ENCODE results near the gene CNNM3. TPM values are rescaled to one million over a fixed set of nuclear protein-coding genes. Genes with fewer than 3 reads are reported as not detected.
"Not testable (repeated sequence)": the region's sequence is repeated elsewhere in the genome, so short reads cannot be mapped to it uniquely, and the experiment has no call there.

Gene CNNM3
- total RNA-seq, 2 donors from 2014 or later = 9.6 to 10.3 TPM

DNA sequence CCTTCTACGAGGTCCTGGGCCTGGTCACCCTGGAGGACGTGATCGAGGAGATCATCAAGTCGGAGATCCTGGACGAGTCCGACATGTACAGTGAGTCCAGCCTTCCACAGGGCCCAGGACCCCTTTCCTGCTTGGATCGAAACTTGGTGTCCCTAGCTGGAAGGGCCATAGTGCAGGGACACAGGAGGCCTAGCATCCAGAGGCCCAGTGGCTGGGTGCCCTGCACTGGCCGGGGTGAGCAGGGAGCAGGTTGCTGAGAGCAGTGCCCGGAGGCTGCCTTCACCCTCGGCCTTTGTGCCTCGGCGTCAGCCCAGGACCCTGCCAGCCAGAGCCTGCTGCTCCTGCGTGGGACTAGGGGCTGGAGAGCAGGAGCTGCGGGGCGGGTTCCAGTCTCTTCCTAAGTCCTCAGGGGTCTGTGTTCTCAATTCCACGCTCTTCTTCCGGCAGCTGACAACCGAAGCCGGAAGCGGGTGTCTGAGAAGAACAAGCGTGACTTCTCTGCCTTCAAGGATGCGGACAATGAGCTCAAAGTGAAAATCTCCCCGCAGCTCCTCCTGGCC lies 18.9 kb upstream of the CNNM3 start:
- intact Hi-C loops (cut with DNase I) = no loop called here
- DNase-seq (no peak), ATAC-seq (no peak)

DNA sequence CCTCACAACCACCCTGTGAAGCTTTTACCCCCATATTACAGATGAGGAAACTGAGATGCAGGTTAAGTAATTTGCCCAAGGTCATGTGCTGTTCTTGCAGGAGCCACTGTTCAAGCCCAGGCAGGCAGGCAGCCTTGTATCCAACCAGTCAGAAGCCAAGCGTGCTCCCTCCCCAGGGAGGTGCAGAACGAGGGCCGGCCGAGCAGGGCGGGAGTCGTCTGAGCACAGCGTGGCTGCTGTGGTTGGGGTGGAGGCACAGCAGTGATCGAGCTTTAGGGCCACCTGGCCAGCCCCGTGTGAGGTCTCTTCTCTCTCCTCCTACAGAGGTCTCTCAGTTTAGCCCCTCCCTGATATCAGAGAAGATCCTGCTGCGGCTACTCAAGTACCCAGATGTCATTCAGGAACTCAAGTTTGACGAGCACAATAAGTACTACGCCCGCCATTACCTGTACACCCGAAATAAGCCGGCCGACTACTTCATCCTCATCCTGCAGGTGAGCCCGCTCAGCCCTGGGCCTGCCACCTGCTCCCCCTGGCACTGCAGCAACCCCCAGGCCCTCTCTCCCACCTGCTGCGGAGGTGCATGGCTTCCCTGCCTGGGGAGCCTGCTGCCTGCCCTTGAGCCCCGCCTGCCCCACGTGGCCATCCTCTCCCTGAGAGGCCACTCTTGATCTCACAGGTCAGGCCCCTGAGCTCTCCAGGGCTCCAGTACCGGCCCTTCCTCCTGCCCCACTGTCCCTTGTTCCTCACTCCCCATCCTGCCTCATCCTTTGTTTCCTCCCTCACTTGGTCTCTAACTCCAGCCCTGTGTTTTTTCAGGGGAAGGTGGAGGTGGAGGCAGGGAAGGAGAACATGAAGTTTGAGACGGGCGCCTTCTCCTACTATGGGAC lies 17.1 kb upstream of the CNNM3 start:
- DNase-seq (no peak), ATAC-seq (no peak)
- intact Hi-C loops (cut with DNase I) = no loop called here

DNA sequence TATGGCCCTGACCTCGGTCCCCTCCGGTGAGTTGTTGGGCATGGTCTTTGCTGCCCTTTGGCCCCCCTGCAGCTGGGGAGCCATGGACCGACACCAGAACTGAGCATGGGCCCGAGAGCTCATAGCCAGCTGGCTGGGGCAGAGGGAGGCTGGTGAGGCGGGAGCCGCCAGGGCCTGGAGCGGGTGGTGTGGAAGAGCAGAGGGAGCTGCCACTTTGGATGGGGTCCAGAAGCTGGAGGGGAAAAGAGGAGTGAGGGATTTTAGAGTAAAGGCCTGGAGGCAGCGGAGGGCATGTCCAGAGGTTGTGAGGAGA lies 16.5 kb upstream of the CNNM3 start:
- DNase-seq = no peak
- no peak for ATAC-seq
- intact Hi-C loops (cut with DNase I) = no loop called here

DNA sequence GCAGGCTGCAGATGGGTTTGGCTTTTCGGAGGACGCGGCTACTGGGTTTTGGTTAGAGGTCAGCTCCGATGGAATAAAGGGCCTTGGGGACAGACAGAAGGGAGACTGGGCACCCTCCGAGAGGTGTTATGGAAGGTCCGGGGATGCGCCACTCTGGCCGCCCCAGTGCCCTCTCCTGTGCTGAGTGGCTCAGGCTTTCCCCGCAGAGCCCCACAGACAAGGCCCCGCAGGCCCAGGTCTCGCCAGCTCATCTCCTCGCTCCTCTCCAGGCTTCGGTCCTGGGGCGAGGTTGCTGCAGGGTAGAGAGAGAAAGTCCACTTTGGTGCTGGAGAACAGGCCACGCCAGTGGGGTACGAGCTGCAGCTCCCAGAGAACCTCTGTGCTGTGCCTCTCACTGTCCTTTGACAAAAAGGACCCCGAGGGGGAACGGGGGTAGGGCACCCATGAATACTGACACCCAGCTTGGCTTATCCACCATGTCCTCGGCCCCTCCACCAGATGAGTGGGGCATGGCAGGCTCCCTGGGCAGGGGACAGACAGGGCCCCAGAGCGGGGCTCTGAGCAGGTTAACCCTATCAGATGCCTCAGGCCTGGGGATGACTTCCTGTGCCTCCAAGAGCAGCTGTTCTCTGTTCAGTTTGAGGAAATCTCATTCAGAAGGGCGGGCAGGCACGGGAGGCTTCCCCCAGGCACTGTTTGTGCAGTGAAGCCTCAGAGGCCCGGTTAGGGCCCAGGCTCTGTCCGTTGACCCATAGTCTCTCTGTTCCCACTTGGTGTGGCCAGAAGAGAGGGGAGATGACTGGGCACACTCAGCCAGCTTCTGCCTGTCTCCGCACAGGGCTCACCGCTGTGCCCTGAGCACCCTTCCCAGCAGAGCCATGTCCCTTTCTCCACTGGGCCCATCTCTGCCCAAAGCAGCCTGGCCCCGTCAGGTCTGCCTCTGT lies 15.7 kb upstream of the CNNM3 start:
- no peak for DNase-seq
- peak; percentile 5 to 7 for ATAC-seq
- intact Hi-C loops (cut with DNase I) = loop anchor here in 1 of 2 donors (10.0 kb wide), 1 partner anchor 46 kb away; no protein-coding TSS in a partner anchor

DNA sequence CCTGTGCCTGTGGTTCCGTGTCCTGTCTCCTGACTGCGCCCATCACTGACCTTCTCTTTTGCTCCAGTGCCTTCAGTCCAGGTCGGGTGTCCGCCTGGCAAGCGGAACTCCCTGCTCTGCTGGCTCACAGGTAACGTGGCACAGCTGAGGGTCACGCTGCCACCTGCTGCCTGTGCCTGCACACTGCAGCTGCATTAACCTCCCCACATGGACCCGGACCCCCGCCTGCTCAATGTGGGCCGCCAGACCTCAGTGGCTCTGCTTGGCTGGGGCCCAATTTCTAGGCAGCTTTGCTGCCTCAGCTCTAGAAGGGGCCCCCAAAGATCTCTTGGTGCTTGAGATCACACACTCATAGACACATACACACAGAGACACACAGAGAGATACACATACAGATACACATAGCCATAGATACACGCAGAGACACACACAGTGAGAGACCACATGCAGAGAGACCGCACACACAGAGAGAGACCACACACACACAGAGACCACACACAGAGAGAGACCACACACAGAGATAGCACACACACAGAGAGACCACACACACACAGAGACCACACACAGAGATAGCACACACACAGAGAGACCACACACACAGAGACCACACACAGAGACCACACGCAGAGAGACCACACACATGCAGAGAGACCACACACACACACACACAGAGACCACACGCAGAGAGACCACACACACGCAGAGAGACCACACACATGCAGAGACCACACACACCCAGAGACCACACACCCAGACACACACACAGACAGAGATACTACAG lies 14.9 kb upstream of the CNNM3 start:
- DNase-seq (peak; percentile 77), ATAC-seq (peak; percentile 89 to 90)
- intact Hi-C loops (cut with DNase I) = loop anchor here in 1 of 2 donors (10.0 kb wide), 1 partner anchor 46 kb away; no protein-coding TSS in a partner anchor

DNA sequence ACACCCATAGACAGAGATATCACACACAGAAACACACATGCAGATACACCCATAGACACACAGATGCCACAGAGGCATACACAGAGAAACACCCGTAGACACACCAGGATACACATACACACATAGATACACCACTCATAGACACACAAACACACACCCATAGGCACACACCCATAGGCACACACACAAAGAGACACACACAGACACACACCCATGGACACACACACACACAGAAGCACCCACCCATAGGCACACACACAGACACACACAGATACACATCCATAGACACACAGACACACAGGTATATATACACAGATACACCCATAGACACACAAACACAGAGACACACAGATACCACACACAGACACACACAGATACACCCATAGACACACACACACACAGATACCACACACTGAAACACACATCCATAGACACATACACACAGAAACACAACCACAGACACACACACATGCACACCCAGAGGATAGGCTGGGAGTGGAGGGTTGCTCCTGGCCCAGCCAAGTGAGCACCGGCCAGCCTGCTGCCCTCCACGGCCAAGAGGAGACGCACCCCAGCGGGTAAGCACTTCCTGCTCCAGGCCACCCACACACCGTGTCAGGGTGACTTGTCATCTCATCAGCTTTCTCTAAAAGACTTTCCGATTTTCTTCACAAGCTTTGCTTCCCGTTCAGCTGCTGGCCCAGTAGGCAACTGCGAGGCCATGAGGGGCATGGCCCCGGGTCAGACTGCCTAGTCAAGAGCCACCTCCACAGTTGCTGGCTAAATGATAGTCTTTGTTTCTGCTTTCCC lies 14.1 kb upstream of the CNNM3 start:
- no peak for DNase-seq
- intact Hi-C loops (cut with DNase I) = loop anchor here in 1 of 2 donors (10.0 kb wide), 1 partner anchor 47 kb away; no protein-coding TSS in a partner anchor
- no peak for ATAC-seq

- intact Hi-C loops (cut with DNase I) = loop anchor here in 1 of 2 donors (10.0 kb wide), 1 partner anchor 48 kb away; no protein-coding TSS in a partner anchor
- DNase-seq (no peak), ATAC-seq (no peak)
Observed at GRCh38 chr2:96802721-96803120, 13.3 kb upstream of the CNNM3 start.

GRCh38 chr2:96804986-96805385 lies 11.1 kb upstream of the CNNM3 start:
- intact Hi-C loops (cut with DNase I) = loop anchor here in 1 of 2 donors (10.0 kb wide), 1 partner anchor 50 kb away; no protein-coding TSS in a partner anchor
- ATAC-seq = no peak

GRCh38 chr2:96805946-96806345 lies 10.1 kb upstream of the CNNM3 start:
- ATAC-seq, DNase-seq: not testable (repeated sequence)
- intact Hi-C loops (cut with DNase I) = loop anchor here in 1 of 2 donors (10.0 kb wide), 1 partner anchor 51 kb away; no protein-coding TSS in a partner anchor

More at GRCh38 chr2:96804986-96805385, 11.1 kb upstream of the CNNM3 start:
- DNase-seq = no peak

- DNase-seq = no peak
- peak in 1 of 2 donors; percentile 31 for ATAC-seq
- intact Hi-C loops (cut with DNase I) = loop anchor here in 1 of 2 donors (10.0 kb wide), 1 partner anchor 52 kb away; no protein-coding TSS in a partner anchor
Observed at GRCh38 chr2:96806468-96807126, 9.5 kb upstream of the CNNM3 start.

DNA sequence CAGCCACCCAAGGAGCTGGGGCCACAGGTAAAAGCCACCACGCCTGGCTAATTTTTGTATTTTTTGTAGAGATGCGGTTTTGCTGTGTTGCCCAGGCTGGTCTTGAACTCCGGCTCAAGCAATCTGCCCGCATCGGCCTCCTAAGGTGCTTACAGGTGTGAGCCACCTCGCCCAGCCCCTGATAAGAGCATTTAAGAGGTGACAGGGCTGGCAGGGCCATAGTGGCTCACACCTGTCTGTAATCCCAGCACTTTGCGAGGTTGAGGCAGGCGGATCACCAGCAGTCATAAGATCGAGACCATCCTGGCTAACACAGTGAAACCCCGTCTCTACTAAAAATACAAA lies 9.0 kb upstream of the CNNM3 start:
- no peak for DNase-seq
- intact Hi-C loops (cut with DNase I) = loop anchor here in 1 of 2 donors (10.0 kb wide), 1 partner anchor 52 kb away; no protein-coding TSS in a partner anchor
- no peak for ATAC-seq

DNA sequence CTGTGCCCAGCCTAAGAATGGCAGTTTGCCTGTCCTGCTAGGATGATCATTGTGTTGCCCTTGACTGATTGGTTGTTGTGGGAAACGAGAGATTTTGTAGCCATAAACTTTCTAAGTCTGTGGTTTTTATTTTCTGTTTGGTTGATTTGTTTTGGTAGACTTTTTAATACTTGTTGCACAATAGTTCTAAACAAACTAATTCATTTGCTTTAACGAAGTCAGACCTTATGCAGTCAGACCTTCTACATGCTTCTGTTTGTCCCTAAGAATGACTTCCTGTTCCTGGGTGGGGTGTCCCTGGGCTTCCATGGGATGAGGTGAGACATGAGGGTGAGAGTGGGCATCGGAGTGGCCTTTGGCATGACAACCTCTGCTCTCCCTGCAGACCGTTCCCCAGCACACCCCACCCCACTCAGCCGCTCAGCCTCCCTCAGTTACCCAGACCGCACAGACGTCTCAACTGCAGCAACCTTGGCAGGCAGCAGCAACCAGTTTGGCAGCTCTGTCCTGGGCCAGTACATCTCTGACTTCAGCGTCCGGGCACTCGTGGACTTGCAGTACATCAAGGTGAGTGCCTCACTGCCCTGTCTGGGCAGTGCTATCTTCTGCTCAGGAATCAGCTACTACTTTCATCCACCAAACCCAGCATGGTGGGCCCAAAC lies 7.8 kb upstream of the CNNM3 start:
- no peak for DNase-seq
- ATAC-seq = no peak
- intact Hi-C loops (cut with DNase I) = loop anchor here in 1 of 2 donors (10.0 kb wide), 1 partner anchor 54 kb away; no protein-coding TSS in a partner anchor

GRCh38 chr2:96809216-96809882 lies 6.7 kb upstream of the CNNM3 start:
- ATAC-seq (peak in 1 of 2 donors; percentile 18), DNase-seq (no peak)
- intact Hi-C loops (cut with DNase I) = loop anchor here in 1 of 2 donors (10.0 kb wide), 1 partner anchor 55 kb away; no protein-coding TSS in a partner anchor

GRCh38 chr2:96809951-96810782 lies 5.9 kb upstream of the CNNM3 start:
- DNase-seq = no peak
- ATAC-seq = peak in 1 of 2 donors; percentile 18
- intact Hi-C loops (cut with DNase I) = loop anchor here (10.0 kb wide), 2 partner anchors 55 to 175 kb away; partner anchors contain the start of gene KANSL3 (in 1 of the 2)

DNA sequence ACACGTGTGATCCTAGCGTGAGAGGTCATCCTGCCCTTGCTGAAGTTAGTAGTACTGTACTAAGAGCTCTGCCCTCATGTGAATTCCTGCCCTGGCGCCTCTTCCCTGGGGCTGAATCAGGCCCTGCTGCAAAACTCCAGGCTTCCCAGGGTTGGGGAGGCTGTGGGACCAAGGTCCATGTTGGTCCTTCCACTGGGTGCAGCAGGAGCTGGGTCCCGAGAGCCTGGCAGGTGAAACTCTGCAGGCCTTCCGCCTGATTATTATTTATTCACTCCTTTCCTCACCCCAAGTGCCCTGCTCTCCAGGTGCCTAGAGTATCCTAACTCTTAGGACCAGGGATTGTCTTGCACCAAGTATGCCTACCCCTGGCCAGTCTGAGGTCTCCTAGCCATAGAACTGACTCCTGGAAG lies 5.3 kb upstream of the CNNM3 start:
- intact Hi-C loops (cut with DNase I) = loop anchor here in 1 of 2 donors (10.0 kb wide), 1 partner anchor 176 kb away; the partner anchor contains the start of gene KANSL3
- DNase-seq (no peak), ATAC-seq (no peak)
